H9 (cell line): Measurements from ENCODE around the gene RAB39A. TPM values are rescaled to one million over a fixed set of nuclear protein-coding genes. Genes with fewer than 3 reads are reported as not detected.

ENCODE experiments used
- DNase-seq: peaks from one replicate; pipeline ENCODE4 v3.0.0-alpha.2; 2017
- H2AFZ ChIP-seq: one replicate; pipeline ENCODE4 v1.6.1; 2013; ENCODE audit warnings: mild to moderate bottlenecking, low read length, control low read depth, moderate library complexity
- H2AK5ac ChIP-seq: 2 replicates; pipeline ENCODE4 v1.6.1; 2013; ENCODE audit warnings: low read length, control low read depth, mixed read lengths; ENCODE audit not compliant: insufficient read length
- H2BK120ac ChIP-seq: one replicate; pipeline ENCODE4 v1.6.1; 2013; ENCODE audit warnings: low read depth, mild to moderate bottlenecking, low read length, control low read depth, inconsistent platforms; ENCODE audit not compliant: poor library complexity, severe bottlenecking
- H2BK12ac ChIP-seq: 2 replicates; pipeline ENCODE4 v1.6.1; 2013; ENCODE audit warnings: low read length, control low read depth, mixed read lengths, low read depth; ENCODE audit not compliant: insufficient read length
- H2BK15ac ChIP-seq: 2 replicates; pipeline ENCODE4 v1.6.1; 2013; ENCODE audit warnings: low read depth, low read length, control low read depth
- H2BK20ac ChIP-seq: one replicate; pipeline ENCODE4 v1.6.1; 2013; ENCODE audit warnings: low read depth, mild to moderate bottlenecking, low read length, control low read depth, inconsistent platforms; ENCODE audit not compliant: poor library complexity, severe bottlenecking
- H2BK5ac ChIP-seq: 2 replicates; pipeline ENCODE4 v1.6.1; 2013; ENCODE audit warnings: low read length, control low read depth, mixed read lengths; ENCODE audit not compliant: insufficient read length
- H3K14ac ChIP-seq: 2 replicates; pipeline ENCODE4 v1.6.1; 2013; ENCODE audit warnings: low read length, control low read depth; ENCODE audit not compliant: insufficient read depth
- H3K18ac ChIP-seq: 2 replicates; pipeline ENCODE4 v1.6.1; 2013; ENCODE audit warnings: low read depth, mild to moderate bottlenecking, mixed read lengths, low read length, control low read depth; ENCODE audit not compliant: insufficient read length
- H3K23ac ChIP-seq: 2 replicates; pipeline ENCODE4 v1.6.1; 2013; ENCODE audit warnings: low read length, control low read depth, mixed read lengths, low read depth; ENCODE audit not compliant: insufficient read length
- H3K23me2 ChIP-seq: 2 replicates; pipeline ENCODE4 v1.6.1; 2013; ENCODE audit warnings: low read depth, mild to moderate bottlenecking, mixed read lengths, low read length, control low read depth; ENCODE audit not compliant: insufficient read length, poor library complexity, severe bottlenecking
- H3K27ac ChIP-seq: 2 replicates; pipeline ENCODE4 v1.5.1; 2013; ENCODE audit warnings: low read length, control low read depth, mixed read lengths, low read depth; ENCODE audit not compliant: insufficient read length
- H3K27me3 ChIP-seq: 2 replicates; pipeline ENCODE4 v1.6.1; 2013; ENCODE audit warnings: low read length, control low read depth, inconsistent platforms; ENCODE audit not compliant: insufficient read depth
- H3K4ac ChIP-seq: 2 replicates; pipeline ENCODE4 v1.6.1; 2013; ENCODE audit warnings: low read depth, mild to moderate bottlenecking, control low read depth, inconsistent platforms, low read length, moderate library complexity
- H3K4me1 ChIP-seq: 2 replicates; pipeline ENCODE4 v1.6.1; 2013; ENCODE audit warnings: low read length, control low read depth, inconsistent platforms; ENCODE audit not compliant: insufficient read depth
- H3K4me2 ChIP-seq: 2 replicates; pipeline ENCODE4 v1.6.1; 2013; ENCODE audit warnings: low read length, control low read depth, mixed read lengths; ENCODE audit not compliant: insufficient read length, insufficient read depth
- H3K56ac ChIP-seq: 2 replicates; pipeline ENCODE4 v1.6.1; 2013; ENCODE audit warnings: low read depth, mild to moderate bottlenecking, mixed read lengths, low read length, control low read depth; ENCODE audit not compliant: insufficient read length
- H3K79me1 ChIP-seq: 2 replicates; pipeline ENCODE4 v1.6.1; 2013; ENCODE audit warnings: low read depth, mild to moderate bottlenecking, moderate library complexity, low read length, control low read depth, inconsistent platforms; ENCODE audit not compliant: insufficient read depth, poor library complexity, severe bottlenecking
- H3K79me2 ChIP-seq: 2 replicates; pipeline ENCODE4 v1.6.1; 2013; ENCODE audit warnings: low read length, control low read depth, inconsistent platforms; ENCODE audit not compliant: insufficient read depth
- H3K9ac ChIP-seq: 2 replicates; pipeline ENCODE4 v1.6.1; 2013; ENCODE audit warnings: low read length, control low read depth, mixed read lengths; ENCODE audit not compliant: insufficient read length; ENCODE audit errors: extremely low read depth
- H3K9me3 ChIP-seq: one replicate; pipeline ENCODE4 v1.6.1; 2013; ENCODE audit warnings: low read depth, low read length, inconsistent platforms; ENCODE audit not compliant: control insufficient read depth
- H3T11ph ChIP-seq: one replicate; pipeline ENCODE4 v1.6.1; 2013; ENCODE audit warnings: mild to moderate bottlenecking, low read length, control low read depth, inconsistent platforms
- H4K20me1 ChIP-seq: one replicate; pipeline ENCODE4 v1.6.1; 2013; ENCODE audit not compliant: control insufficient read depth, insufficient read length, insufficient read depth
- H4K5ac ChIP-seq: 2 replicates; pipeline ENCODE4 v1.6.1; 2013; ENCODE audit warnings: low read depth, mild to moderate bottlenecking, mixed read lengths, low read length, control low read depth; ENCODE audit not compliant: insufficient read length
- H4K8ac ChIP-seq: replicated peaks from 2 replicates; pipeline ENCODE4 v1.6.1; 2013; ENCODE audit warnings: low read length, control low read depth, mixed read lengths, low read depth; ENCODE audit not compliant: insufficient read length
- H4K91ac ChIP-seq: 2 replicates; pipeline ENCODE4 v1.6.1; 2013; ENCODE audit warnings: low read depth, mild to moderate bottlenecking, moderate library complexity, mixed read lengths, low read length, control low read depth; ENCODE audit not compliant: insufficient read length
- H3K27ac Mint-ChIP-seq, 3 experiments: 2 replicates in 2 of 3; 3 replicates in 1 of 3; pipeline ENCODE4 v1.8.0; 2020 to 2021; ENCODE audit warnings: mixed read lengths in 3 of 3, mild to moderate bottlenecking in 1 of 3, moderate library complexity in 1 of 3
- H3K27me3 Mint-ChIP-seq: 2 replicates; pipeline ENCODE4 v1.8.0; 2021; ENCODE audit warnings: low read depth, mild to moderate bottlenecking, moderate library complexity, mixed read lengths
- H3K36me3 Mint-ChIP-seq, 3 experiments: 2 replicates in 2 of 3; 3 replicates in 1 of 3; pipeline ENCODE4 v1.8.0; 2020 to 2021; ENCODE audit warnings: low read depth in 3 of 3, mixed read lengths in 3 of 3; ENCODE audit not compliant: insufficient read depth in 1 of 3
- H3K4me1 Mint-ChIP-seq, 2 experiments: 2 replicates each; pipeline ENCODE4 v1.8.0; 2020; ENCODE audit warnings: mixed read lengths in 2 of 2
- H3K4me3 Mint-ChIP-seq, 2 experiments: 2 replicates in 1 of 2; 3 replicates in 1 of 2; pipeline ENCODE4 v1.8.0; 2020 to 2021; ENCODE audit warnings: mild to moderate bottlenecking in 2 of 2, mixed read lengths in 2 of 2, moderate library complexity in 1 of 2
- H3K9me3 Mint-ChIP-seq, 2 experiments: 2 replicates in 1 of 2; 3 replicates in 1 of 2; pipeline ENCODE4 v1.8.0; 2020; ENCODE audit warnings: mild to moderate bottlenecking in 2 of 2, mixed read lengths in 2 of 2, moderate library complexity in 1 of 2
- CTCF ChIP-seq: fragments of 200-600 bp; sonication (generic); conservative IDR thresholded peaks from 3 replicates; pipeline ENCODE4 v1.8.0; 2021; ENCODE audit warnings: antibody characterized with exemption, mild to moderate bottlenecking
- WGBS: extraction: QIAGEN DNeasy Blood & Tissue Kit; methylation state at CpG from one replicate; pipeline ENCODE4 v1.1.7; 2013; ENCODE audit warnings: missing lambda C conversion rate, low lambda C conversion rate, mixed read lengths; ENCODE audit not compliant: insufficient read length; ENCODE audit errors: extremely low coverage; 5-methylcytosine and 5-hydroxymethylcytosine counted together
- total RNA-seq: library from RNA; stranded (reverse); gene quantifications from 2 replicates; pipeline ENCODE4 v1.2.1, GENCODE V29; 2021

The RAB39A gene
- total RNA-seq, 1 experiment from 2014 or later = 9.7 TPM

DNA sequence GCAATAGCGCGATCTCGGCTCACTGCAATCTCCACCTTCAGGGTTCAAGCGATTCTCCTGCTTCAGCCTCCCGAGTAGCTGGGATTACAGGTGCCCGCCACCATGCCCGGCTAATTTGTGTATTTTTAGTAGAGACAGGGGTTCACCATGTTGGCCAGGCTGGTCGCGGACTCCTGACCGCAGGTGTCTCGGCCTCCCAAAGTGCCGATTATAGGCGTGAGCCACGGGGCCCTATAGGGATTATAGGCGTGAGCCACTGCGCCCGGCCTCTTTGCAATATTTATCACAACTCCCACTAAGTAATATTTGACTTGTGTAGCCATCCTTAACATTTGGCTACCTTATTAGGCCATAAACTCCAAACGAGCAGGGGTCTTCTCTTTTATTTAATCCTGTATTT lies 79.6 kb downstream of the RAB39A start:
- H3K23me2 ChIP-seq = peaks cover 8% of the 10 kb centered on the region
- no peak for DNase-seq
- no peak overlapping the region for H2AFZ ChIP-seq
- no peak overlapping the region for H3K14ac ChIP-seq
- H3K9ac ChIP-seq = no peak overlapping the region
- H3K4ac ChIP-seq = no peak overlapping the region
- H4K8ac ChIP-seq = no peak overlapping the region
- no peak overlapping the region for H3K23ac ChIP-seq
- H3K4me1 Mint-ChIP-seq = peaks cover 14 to 17% of the 10 kb centered on the region in 2 experiments
- no peaks in the 10 kb centered on the region for H3K36me3 Mint-ChIP-seq
- no peaks in the 10 kb centered on the region for H3K9me3 Mint-ChIP-seq
- H2BK20ac ChIP-seq = no peak overlapping the region
- H2BK15ac ChIP-seq = no peak overlapping the region
- no peak overlapping the region for H3K4me2 ChIP-seq
- no peak overlapping the region for H2BK120ac ChIP-seq
- no peak overlapping the region for H3K56ac ChIP-seq
- no peak for TF ChIP-seq CTCF
- no peaks in the 10 kb centered on the region for H3K27me3 ChIP-seq
- H3K27ac ChIP-seq = no peak overlapping the region
- H2BK12ac ChIP-seq = no peak overlapping the region
- H3K27ac Mint-ChIP-seq = no peak overlapping the region
- no peaks in the 10 kb centered on the region for H4K20me1 ChIP-seq
- no peaks in the 10 kb centered on the region for H3K4me1 ChIP-seq
- H2BK5ac ChIP-seq = no peak overlapping the region
- no peak overlapping the region for H3T11ph ChIP-seq
- no peak overlapping the region for H4K91ac ChIP-seq
- no peaks in the 10 kb centered on the region for H3K9me3 ChIP-seq
- no CpG with 5 or more reads among the region's 18 CpGs for WGBS
- no peak overlapping the region for H3K18ac ChIP-seq
- H3K4me3 Mint-ChIP-seq = no peak overlapping the region
- H3K79me1 ChIP-seq = no peaks in the 10 kb centered on the region
- H4K5ac ChIP-seq = no peak overlapping the region
- peaks cover 10% of the 10 kb centered on the region; the same call in 1 of the 2 replicates for H3K79me2 ChIP-seq
- H3K27me3 Mint-ChIP-seq = no peaks in the 10 kb centered on the region
- H2AK5ac ChIP-seq = no peak overlapping the region
